Pancreas (tissue), 8 donors: Measurements from ENCODE around the gene POLR2J3. TPM values are rescaled to one million over a fixed set of nuclear protein-coding genes. Genes with fewer than 3 reads are reported as not detected.

Source experiments
- polyA plus RNA-seq, 2 donors: library from polyadenylated mRNA; stranded (reverse); fragments of 200-250 nt; gene quantifications; one replicate each; pipeline ENCODE4 v1.2.3, GENCODE V29; 2013
- total RNA-seq, 6 donors: library from RNA; stranded (reverse); fragmentation: NEBNext Ultra II Directional in 4 of 6; extraction: Animal tissue kit (Norgen Biotek cat#: 25700) in 4 of 6; gene quantifications; one replicate each; pipeline versions ENCODE4 v1.2.1 to v1.2.4, GENCODE V29; 2021 to 2023
- donor health status: healthy with polysubstance abuse.
- donor health status: DM: no; HTN: no; CAD: no; lungs with moderate emphysema.
- donor health status: DM: no; HTN: no; CAD: no.
- donor health status: Bipolar disorder and iron deficiency.
- donor health status: DM: yes; HTN: yes; CAD: no.
- donor health status: DM: no; HTN: no; CAD: no.
- donor health status: DM: no; HTN: no; CAD: no.
- donor health status: DM: yes; HTN: yes; CAD: no.

Gene POLR2J3
- total and polyA plus RNA-seq, 8 donors = 8.3 to 116 (median 12.2) TPM

Other genes starting within 250 kb of the POLR2J3 start
- not detected for gene SPDYE6, start 216.1 kb downstream of the POLR2J3 start, total RNA-seq
- not detected for gene SPDYE6, start 216.1 kb downstream of the POLR2J3 start, polyA plus RNA-seq
- gene PRKRIP1, start 176.2 kb downstream of the POLR2J3 start, total RNA-seq = 10 to 100 TPM in 4 of 6 donors, 1 to 10 TPM in 2; 9.1 to 13.8 (median 10.8) TPM
- 10 to 100 TPM; 34.3 to 40.1 TPM for gene PRKRIP1, start 176.2 kb downstream of the POLR2J3 start, polyA plus RNA-seq
- gene ORAI2, start 139.0 kb downstream of the POLR2J3 start, total RNA-seq = 10 to 100 TPM in 2 of 6 donors, 1 to 10 TPM in 4; 4.8 to 13.5 (median 7.1) TPM
- 1 to 10 TPM; 4.1 to 8.6 TPM for gene ORAI2, start 139.0 kb downstream of the POLR2J3 start, polyA plus RNA-seq
- gene ALKBH4, start 107.7 kb downstream of the POLR2J3 start, total RNA-seq = 1 to 10 TPM; 3.5 to 6.9 (median 5.3) TPM
- gene ALKBH4, start 107.7 kb downstream of the POLR2J3 start, polyA plus RNA-seq = 1 to 10 TPM; 7.3 to 9.3 TPM
- 1 to 10 TPM; 5.1 to 9.3 (median 7.6) TPM for gene LRWD1, start 107.6 kb downstream of the POLR2J3 start, total RNA-seq
- 10 to 100 TPM; 12.3 to 18.4 TPM for gene LRWD1, start 107.6 kb downstream of the POLR2J3 start, polyA plus RNA-seq
- gene POLR2J, start 93.7 kb downstream of the POLR2J3 start, total RNA-seq = 10 to 100 TPM; 16.5 to 20.6 (median 17.7) TPM
- 10 to 100 TPM; 56.3 to 59.8 TPM for gene POLR2J, start 93.7 kb downstream of the POLR2J3 start, polyA plus RNA-seq
- 10 to 100 TPM in 2 of 6 donors, 1 to 10 TPM in 4; 7.8 to 12.9 (median 8.4) TPM for gene RASA4B, start 54.8 kb downstream of the POLR2J3 start, total RNA-seq
- 10 to 100 TPM; 39.2 to 93.4 TPM for gene RASA4B, start 54.8 kb downstream of the POLR2J3 start, polyA plus RNA-seq
- gene UPK3BL2, start 28.9 kb downstream of the POLR2J3 start, total RNA-seq = 10 to 100 TPM in 1 of 6 donors, 1 to 10 TPM in 5; 6.0 to 10.9 (median 6.7) TPM
- 10 to 100 TPM; 20.3 to 38.4 TPM for gene UPK3BL2, start 28.9 kb downstream of the POLR2J3 start, polyA plus RNA-seq
- under 1 TPM in 4 of 6 donors, not detected in 2; 0.12 to 0.19 (median 0.13) TPM for gene SPDYE2, start 21.4 kb downstream of the POLR2J3 start, total RNA-seq
- gene SPDYE2, start 21.4 kb downstream of the POLR2J3 start, polyA plus RNA-seq = under 1 TPM; 0.21 to 0.34 TPM
- 10 to 100 TPM in 5 of 6 donors, 1 to 10 TPM in 1; 8.7 to 33.8 (median 18.1) TPM for gene RASA4, start 44.2 kb upstream of the POLR2J3 start, total RNA-seq
- gene RASA4, start 44.2 kb upstream of the POLR2J3 start, polyA plus RNA-seq = 100 to 1,000 TPM in 1 of 2 donors, 10 to 100 TPM in 1; 60.8 to 128 TPM
- 10 to 100 TPM in 2 of 6 donors, 1 to 10 TPM in 4; 2.9 to 11.8 (median 5.5) TPM for gene UPK3BL1, start 70.2 kb upstream of the POLR2J3 start, total RNA-seq
- 100 to 1,000 TPM in 1 of 2 donors, 10 to 100 TPM in 1; 72.2 to 168 TPM for gene UPK3BL1, start 70.2 kb upstream of the POLR2J3 start, polyA plus RNA-seq
- gene SPDYE2B, start 77.7 kb upstream of the POLR2J3 start, total RNA-seq = not detected
- not detected for gene SPDYE2B, start 77.7 kb upstream of the POLR2J3 start, polyA plus RNA-seq
- 1 to 10 TPM; 1.4 to 9.7 (median 3.7) TPM for gene POLR2J2, start 99.1 kb upstream of the POLR2J3 start, total RNA-seq
- gene POLR2J2, start 99.1 kb upstream of the POLR2J3 start, polyA plus RNA-seq = 1 to 10 TPM; 5.1 to 6.1 TPM
- gene FAM185A, start 176.4 kb upstream of the POLR2J3 start, total RNA-seq = 1 to 10 TPM; 3.8 to 7.4 (median 5.0) TPM
- 1 to 10 TPM; 3.2 to 3.5 TPM for gene FAM185A, start 176.4 kb upstream of the POLR2J3 start, polyA plus RNA-seq